ENCODE measurements around the gene DUSP3.
"Not testable (repeated sequence)": the region's sequence is repeated elsewhere in the genome, so short reads cannot be mapped to it uniquely, and the experiment has no call there.

Gene DUSP3

DNA sequence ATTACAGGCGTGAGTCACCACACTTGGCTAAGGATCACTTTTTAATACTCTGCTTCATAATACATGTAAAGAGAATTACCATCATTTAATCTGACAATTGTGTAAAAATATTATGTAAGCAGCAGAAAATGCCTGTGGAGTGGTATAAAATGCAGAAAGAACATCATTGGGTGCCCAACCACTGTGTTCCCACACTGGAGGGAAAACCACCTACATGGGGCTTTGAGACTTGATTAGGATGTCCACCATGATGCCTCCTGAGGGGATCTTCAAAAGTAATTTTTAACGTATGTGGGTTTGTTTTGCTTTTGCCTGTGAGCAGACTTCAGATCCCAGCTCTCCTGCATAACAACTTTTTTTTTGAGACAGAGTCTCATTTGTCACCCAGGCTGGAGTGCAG, 20.3 kb upstream of the DUSP3 start:
- DNase-seq = no peak

DNA sequence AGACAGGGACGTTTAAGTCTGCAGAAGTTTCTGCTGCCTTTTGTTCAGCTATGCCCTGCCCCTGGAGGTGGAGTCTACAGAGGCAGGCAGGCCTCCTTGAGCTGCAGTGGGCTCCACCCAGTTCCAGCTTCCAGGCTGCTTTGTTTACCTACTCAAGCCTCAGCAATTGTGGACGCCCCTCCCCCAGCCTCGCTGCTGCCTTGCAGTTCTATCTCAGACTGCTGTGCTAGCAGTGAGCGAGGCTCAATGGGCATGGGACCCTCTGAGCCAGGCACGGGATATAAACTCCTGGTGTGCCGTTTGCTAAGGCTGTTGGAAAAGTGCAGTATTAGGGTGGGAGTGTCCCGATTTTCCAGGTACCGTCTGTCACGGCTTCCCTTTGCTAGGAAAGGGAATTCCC, 19.2 kb upstream of the DUSP3 start:
- not testable (repeated sequence) for DNase-seq

DNA sequence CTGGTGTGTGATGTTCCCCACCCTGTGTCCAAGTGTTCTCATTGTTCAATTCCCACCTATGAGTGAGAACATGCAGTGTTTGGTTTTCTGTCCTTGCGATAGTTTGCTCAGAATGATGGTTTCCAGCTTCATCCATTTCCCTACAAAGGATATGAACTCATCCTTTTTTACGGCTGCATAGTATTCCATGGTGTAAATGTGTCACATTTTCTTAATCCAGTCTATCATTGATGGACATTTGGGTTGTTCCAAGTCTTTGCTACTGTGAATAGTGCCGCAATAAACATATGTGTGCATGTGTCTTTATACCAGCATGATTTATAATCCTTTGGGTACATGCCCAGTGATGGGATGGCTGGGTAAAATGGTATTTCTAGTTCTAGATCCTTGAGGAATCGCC, 13.9 kb upstream of the DUSP3 start:
- DNase-seq = not testable (repeated sequence)

DNA sequence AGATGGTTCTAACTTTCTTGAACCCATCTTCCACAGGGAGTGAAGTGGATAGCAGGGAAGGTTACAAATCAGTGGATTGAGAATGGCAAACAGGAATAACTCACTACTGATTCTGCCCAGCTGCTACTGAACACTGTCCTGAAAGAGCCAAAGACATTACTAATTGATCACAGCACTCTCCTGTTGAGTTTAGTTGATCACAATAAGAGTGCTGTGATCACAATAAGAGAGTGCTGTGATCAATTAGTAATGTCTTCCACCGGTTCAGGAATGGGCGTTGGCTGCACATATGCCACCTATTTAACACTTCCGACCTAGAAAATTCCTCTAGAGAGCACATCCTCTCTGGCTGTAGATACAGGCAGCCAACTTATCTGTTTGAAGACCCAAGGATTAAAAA, 12.8 kb upstream of the DUSP3 start:
- DNase-seq = peak in 1 of 2 donors; percentile 25

DNA sequence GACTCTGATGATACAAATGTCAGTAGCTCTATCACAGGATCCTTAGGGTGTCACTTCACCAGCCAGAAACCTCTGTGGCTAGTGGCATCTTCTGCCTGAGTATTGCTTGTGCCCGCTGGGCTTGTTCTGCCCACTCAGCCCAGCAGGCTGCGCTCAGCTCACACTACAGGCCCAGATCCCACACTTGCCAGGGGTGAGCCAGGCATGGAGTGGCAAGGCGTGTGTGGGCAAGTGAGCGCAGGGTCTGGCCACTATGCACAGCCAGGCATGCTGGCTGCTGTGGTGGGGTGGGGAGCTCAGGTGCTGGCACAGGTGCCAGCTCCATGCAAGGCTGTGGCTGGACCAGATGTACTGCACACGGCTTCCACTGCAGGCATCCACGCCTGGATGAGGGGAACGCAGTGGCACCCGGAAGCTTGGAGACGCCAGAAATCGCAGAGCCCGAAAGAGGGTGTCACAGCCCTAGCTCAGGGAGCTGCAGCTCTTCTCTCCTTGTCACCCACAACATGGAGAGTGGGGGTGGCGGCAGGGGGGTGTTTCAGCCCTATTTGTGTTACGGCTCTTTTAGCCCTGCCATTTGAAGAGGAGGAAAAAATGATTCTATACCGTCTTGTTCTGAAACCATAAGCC, 11.6 kb upstream of the DUSP3 start:
- no peak for DNase-seq

DNA sequence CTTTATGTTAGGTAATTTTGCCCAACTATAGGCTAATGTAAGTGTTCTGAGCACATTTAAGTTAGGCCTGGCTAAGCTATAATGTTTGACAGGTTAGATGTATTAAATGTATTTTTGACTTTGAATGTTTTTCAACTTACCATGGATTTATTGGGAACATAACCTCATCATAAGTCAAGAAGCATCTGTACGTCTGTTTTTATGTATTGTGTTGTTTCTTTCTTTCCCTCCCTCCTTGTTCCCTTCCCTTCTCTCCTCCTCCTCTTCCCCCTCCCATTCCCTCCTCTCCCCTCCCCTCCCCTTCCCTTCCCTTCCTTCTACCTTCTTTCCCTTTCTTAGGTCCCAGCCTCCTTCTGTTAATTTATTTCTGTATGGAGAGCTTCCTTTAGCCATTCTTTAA, 10.7 kb upstream of the DUSP3 start:
- DNase-seq = no peak

DNA sequence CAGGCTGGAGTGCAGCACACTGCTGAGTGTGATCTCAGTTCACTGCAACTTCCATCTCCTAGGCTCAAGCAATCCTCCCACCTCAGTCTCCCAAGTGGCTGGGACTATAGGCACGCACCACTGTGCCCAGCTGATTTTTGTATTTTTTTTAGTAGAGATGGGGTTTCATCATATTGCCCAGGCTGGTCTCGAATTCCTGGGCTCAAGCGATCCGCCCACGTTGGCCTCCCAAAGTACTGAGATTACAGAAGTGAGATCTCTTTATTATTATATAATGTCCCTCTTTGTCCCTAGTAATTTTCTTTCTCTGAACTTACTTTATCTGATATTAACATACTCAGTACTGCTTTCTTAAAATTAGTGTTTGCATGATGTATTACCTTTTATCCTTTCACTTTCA, 9.8 kb upstream of the DUSP3 start:
- DNase-seq = no peak

DNA sequence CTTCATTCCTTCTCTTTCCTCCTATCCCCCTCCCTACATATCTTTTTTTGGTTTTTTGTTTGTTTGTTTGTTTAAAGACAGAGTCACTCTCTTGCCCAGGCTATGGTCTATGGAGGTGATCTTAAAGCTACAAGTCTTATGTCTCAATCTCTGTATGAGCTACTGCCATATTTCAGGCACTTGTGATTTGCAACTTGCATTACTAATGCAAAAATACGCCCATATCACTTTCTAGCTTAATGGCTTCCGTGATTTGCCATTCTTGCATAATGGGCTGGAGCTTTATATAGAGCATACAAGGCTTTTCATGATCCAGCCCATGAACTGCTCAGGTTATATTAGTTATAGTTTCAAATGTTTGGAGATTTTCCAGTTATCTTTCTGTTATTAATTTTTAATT, 9.0 kb upstream of the DUSP3 start:
- no peak for DNase-seq

DNA sequence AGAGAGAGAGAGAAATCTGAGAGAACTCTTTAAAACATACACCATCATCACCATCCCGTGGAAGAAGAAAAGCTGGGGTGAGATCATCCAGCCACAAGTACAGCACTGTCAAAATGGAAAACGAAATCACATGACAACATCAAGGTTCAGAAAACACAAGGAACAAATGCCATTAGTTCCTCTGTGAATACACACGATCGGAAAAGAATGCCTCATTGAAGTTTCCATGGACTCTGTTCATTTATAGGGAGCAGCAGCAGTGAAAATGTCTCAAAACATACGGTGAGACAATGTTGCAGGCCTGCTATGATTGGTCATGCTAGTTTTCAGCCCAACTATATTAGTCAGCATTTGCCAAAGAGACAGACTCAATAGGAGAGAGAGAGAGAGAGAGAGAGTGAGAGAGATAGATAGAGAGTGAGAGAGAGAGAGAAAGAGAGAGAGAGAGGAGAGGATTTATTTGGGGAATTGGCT, 5.9 kb upstream of the DUSP3 start:
- no peak for DNase-seq

DNA sequence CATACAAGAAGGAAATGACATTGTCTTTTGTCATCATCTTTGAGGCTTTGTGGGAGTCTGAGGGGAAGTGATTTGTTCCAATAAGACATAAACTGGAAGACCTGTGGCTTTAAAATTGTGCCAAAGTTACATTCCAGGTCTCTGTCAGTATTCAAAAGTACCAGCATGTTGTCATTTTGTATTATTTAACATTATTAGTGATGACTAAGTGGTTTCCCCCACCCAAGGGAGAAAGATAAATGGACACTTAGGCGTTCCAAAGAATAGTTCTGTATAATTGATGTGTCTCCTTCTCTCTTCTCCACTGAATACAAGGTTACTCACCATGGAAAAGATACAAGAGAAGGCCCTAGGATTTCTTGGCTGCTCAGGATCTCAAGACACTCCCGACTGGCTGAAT, 5.3 kb upstream of the DUSP3 start:
- no peak for DNase-seq

DNA sequence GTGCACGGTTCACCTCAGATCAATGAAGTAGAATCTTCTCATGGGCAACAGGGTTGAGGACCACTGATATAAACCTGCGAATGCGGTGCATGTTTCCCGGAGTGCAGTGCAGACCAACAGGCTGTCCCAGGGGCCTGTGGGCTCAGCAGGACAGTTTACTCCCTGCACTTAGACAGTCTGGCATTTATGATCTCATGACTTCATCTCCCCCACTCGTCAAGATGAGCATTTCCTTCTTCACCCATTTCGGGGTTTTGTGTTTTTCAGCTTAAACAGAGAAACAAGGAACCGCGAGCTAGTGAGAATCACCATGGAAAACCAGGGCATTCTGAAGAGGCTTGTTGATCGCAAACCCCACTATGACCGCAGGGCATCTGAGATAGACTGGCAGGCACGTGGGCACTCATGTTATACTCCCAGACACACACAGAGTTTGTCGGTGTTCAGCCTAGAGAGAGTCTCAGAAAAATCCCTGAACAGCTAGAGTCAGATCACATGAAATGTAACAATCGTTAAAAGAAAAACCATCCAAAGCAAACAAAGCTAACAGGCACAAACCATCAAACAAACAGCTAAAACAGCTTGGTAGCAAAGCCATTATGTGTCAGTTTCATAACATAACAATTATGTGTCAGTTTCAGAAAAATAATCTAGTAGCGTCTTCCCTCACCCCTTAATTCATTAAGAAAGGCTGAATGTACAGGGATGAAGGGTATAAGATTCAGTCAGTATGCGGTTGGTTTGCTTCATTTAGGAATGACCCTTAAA, 4.3 kb upstream of the DUSP3 start:
- DNase-seq = no peak

DNA sequence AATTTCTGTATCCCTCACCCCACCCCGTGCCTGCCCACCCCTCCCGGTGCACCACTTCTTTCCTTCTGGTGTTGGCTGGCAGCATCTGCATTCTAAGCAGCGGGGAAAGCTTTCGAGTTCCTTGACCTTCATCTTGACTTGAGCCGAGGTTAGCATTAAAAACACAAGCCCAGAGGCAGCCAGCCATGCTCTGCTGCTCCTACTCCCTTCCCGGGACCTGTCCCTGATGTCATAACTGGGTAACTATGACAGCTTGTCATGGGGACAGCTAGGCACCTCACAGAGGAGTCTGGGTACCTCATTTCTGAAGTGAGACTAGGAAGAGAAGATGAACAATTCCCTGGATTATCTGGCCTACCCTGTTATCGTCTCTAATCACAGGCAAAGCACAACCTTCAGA, 1.4 kb upstream of the DUSP3 start, which contains the start of gene CFAP97D1:
Gene CFAP97D1 (plus strand): TSS at position 301 of the 400 bp plus-strand sequence. CDS start 28 bp downstream, at position 329.
- DNase-seq = no peak

DNA sequence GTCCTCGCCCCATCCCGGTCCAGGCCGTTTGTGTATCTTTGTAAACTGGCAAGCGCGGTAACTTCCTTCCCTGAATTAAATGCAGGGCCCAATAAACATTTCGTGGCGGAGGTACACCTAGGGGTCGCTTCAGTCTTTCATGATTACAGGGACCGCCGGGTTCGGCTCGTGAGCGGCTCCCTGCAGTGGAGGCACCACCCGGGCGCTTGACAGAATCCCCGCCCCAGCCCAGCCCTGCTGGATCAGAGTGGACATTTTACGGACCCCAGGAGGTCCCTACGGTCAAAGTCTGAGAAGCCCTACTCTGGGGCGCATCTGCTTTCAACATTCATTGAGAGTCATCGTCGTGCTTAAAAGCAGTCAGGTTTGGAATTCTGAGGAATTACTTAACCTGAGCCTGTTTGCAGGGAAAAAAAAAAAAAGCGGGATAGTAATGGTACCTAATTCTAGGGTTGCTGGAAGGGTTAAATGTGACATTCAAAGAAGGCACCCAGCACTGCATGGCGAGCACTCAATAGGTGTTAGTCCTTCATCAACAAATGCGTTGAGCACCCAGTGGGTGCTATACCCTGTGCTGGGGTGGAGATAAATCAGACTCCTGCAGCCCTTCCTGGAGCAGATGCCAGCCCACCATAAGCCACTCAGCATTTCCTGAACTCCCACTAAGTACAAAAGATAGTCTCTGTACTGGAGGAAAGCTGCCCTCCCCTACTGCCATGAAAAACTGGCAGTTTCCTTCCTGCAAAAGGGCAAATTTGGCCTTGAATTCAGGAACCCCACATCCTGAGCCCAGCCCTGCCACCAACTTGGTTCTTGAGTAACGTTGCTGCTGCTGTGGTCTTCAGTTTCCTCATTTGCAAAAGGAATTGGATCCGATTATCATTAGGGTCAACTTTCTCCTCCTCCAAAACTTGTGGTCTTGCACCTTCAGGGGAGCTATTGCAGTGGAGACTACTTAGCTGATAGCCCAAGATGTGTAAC, 658 bp upstream of the DUSP3 start:
- no peak for DNase-seq

DNA sequence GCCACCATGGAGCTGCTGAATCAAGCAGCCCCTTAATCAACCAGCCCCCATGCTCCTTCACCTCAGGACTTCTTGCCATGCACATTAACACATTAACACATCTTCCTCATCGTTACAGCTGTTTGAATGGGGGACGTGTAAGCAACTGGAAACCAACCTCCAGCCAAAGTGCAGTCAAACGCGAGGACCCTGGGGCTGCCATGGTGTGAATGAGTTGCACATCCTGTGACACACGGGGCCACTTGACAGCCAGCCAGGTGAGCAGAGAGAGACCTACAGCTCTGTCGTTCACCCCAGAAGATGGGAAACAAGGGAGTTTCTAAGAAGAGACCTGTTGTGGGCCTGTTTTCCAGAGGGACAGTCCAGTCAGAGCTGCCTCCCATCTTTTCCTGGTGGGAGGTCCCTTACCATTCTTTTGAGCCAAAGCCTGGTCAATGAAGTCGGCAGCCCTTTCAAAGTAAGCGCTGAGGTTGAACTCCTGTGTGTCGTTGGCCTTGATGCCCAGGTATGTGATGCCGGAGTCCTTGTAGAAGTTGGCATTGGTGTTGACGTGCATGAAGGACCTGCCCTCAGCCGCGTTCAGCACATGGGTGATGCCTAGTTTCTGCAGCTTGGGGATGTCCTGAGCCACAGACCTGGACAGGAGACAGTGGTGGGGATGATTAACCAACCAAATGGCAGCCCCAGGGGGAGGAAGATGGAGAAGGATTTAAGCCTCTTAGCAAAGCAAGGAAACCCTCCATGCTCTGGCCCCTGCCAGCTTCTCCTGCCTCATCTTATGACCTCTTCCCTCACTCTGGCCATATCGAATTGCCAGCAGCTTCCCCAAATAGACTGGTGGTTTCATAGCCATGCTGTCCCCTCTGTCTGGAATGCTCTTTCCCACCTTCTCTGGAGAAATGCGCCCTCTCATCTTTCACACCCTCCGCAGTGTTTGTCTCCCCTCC, 4.2 kb downstream of the DUSP3 start:
- DNase-seq = no peak

DNA sequence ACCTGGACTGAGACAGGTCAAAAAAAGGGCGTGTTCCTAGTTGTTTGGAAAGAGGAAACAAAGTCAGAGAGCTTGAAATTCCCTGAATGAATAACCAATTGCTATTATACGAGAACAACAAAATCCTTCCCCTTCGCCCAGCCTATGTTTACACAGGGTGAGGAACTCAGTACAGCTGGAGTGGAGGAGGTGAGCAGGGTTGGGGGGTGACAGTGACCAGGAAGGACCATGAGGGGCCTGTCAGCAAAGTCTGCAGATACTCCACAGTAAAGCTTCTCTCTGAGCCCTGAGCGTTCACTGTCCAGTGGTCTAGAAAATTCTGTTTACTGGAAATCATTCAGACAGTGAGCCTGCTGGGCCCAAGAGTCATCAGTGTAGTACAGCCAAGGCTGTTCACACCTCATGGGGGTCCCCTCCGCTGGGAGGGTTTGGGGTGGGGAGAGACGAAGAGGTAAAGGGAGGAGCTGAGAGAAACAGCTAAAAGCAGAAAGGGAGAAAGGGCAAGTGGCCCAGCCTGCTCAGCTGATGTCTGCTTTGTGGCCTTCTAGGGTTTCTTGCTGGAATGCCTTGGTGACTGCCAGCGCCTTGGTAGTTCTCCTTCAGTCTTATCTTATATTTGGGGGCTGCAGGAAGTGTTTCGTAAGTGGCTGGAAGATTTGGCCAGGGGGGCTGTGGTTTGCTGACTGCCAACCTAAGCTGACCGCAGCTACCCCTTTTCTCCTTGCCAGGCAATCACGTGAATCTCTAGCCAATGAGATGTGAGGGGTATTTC, 5.7 kb downstream of the DUSP3 start:
- DNase-seq = peak; percentile 33 to 65

DNA sequence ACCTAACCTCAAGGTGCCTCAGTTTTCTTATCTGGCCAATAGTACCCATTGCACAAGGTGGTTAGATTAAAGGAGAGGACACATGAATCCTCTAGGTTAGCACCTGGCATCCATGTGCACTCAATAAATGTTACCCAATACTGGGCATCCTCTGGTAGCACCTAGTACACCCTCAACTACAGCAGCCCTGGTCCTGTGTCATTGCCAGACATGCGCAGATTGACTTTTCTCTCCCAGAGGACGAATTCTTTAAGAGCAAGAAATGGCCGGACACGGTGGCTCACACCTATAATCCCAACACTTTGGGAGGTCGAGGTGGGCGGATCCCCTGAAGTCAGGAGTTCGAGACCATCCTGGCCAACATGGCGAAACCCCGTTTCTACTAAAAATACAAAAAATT, 7.3 kb downstream of the DUSP3 start:
- no peak for DNase-seq

DNA sequence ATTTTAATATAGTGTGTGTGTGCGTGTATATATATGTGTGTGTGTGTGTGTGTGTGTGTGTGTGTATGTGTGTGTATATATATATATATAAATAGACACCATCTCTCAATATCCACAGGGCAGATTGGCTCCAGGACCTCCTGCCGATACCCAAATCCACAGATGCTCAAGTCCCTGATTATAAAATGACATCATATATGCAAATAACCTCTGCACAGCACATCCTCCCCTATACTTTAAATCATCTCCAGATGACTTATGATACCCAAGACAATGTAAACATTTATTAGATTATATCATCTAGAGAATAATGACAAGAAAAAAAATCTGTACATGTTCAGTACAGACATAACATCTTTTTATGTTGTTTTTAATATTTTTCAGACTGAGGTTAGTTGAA, 7.8 kb downstream of the DUSP3 start:
- DNase-seq = no peak

DNA sequence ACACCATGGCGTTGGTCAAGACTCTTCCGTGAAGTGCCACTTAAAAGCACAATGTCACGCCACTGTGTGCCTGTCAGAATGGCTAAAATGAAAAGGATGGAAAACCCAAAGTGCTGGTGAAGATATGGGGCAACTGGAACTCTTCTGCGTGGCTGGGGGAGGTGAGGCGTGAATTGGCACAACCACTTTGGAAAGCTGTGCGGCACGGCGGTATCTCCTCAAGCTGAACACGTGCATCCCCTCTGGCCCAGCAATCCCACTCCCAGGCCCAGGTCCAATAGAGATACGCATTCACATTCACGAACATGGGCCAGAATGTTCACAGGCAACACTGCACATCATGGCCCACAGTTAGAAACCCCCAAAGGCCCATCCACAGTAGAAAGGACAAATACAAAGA, 8.9 kb downstream of the DUSP3 start:
- DNase-seq = no peak

DNA sequence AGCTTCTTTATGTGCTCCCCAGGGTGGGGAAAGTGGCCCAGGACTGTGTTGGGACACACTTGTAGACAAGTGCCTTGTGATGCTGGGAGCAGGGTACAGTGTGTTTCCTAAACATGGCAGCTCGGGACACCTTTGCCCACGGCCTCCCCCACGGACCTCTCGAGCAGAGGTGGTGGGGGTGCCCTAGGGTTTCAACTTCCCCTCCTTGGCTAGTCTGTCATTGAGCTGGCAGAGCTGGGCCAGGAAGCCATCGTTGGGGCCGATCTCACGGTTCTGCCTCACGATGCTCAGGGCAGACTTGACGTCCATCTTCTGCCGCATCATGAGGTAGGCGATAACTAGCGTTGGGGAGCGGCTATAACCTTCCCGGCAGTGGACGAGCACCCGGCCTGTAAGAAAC, 9.4 kb downstream of the DUSP3 start:
- no peak for DNase-seq

DNA sequence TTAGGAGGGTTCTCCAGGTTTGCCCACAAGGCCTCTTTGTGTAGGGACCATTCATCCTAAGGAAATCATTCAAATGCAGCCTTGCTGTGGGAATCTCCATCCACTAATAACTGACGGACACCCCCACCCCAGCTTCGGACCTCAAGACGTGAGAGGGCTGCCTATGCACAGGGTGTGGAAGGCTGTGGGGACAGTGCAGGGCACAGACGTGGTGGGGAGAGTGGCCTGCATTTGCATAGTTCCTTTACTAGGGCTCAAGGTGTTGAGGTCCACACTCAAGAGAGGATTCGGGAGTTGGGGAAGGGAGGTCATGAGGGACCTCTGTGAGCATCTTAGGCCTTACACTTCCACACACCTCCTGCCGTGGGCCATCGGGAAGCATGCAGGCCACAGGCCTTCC, 9.8 kb downstream of the DUSP3 start:
- DNase-seq = no peak

DNA sequence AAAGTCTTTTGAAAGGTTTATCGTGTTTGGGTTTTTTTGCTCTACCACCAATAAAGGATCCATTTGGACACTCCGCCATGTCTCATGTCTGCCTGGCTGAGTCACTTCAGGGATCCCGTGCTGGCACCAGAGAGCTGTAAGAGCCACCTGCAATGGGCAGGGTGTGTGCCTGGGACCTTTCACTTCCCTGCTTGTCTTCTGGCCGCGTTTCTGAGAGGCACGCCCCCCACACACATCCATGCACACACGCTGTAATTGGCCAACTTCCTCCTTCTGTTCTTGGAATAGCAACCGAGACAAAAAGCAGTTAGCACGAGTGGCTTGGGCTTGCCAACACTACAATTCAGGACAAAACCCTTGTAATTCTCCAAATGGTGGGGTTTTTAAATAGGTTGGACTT, 10.4 kb downstream of the DUSP3 start:
- peak; percentile 21 to 61 for DNase-seq

Data from CD4-positive, alpha-beta T cell treated with Interferon alpha-2 for 1 hour (primary cell).